HAP-1 (cell line): ENCODE measurements around the gene TSPAN4.

Experiments used
- DNase-seq, 2 experiments: peaks; one replicate each; pipeline ENCODE4 v3.0.0-alpha.2; 2016 to 2020; ENCODE audit warnings: low spot score in 2 of 2
- H3K27me3 ChIP-seq: fragments of 250-450 bp; sonication (Bioruptor Pico); 2 replicates; pipeline ENCODE4 v1.5.1; 2020; ENCODE audit warnings: low read depth, mild to moderate bottlenecking, moderate library complexity
- H3K36me3 ChIP-seq: fragments of 250-450 bp; sonication (Bioruptor Pico); replicated peaks from 2 replicates; pipeline ENCODE4 v1.5.1; 2020; ENCODE audit warnings: mild to moderate bottlenecking
- H3K4me1 ChIP-seq: fragments of 250-450 bp; sonication (Bioruptor Pico); 2 replicates; pipeline ENCODE4 v1.5.1; 2020; ENCODE audit warnings: mild to moderate bottlenecking
- H3K4me3 ChIP-seq: fragments of 250-450 bp; sonication (Bioruptor Pico); 2 replicates; pipeline ENCODE4 v1.5.1; 2020; ENCODE audit warnings: mild to moderate bottlenecking, moderate library complexity
- H3K9me3 ChIP-seq: fragments of 250-450 bp; sonication (Bioruptor Pico); 2 replicates; pipeline ENCODE4 v1.5.1; 2020; ENCODE audit warnings: mild to moderate bottlenecking, moderate library complexity
- in situ Hi-C: fragments of 300-500 bp; cut with MboI; formaldehyde crosslinking; loops from 3 replicates; pipeline ENCODE4 v1.14.3; 2020; ENCODE audit warnings: low sequenced_read_pairs, inconsistent platforms, mixed read lengths

TSPAN4 gene

DNA sequence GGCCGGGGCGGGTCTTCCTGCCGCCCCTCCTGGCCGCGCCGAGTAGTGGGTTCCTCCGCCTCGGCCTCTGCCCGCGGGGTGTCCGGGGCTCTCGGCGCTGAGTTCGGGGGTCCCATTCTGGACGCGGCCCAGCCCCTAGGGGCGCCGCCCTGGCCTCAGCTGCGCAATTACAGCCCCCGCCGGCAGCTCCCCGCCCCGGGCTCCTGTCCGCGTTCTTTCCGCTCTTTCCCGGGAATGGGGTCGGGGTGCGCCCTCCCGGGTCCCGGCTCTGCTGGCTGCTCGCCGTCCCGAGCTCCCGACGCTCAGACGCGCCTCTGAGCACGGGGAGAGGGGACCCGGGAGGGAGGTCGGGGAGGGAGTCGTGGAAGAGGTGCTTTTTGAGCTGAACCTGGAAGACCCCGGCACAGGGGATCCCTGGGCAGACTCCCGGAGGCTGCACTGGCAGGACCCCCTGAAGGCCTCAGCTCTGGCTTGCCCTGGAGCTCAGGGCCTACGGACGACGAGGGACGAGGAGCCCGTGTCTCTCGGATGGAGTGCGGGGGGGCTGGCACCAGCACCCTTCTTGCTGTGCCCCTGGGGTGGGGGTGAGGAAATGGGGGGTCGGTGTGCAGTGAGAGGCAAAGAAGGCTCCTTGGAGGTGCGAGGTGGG is 558 bp downstream of the TSPAN4 start:
- Histone ChIP-seq H3K27me3 (no peaks in the 10 kb centered on the region), H3K4me3 (peak overlapping the region; percentile 89), H3K36me3 (peaks cover 37% of the 10 kb centered on the region), H3K9me3 (no peaks in the 10 kb centered on the region), H3K4me1 (peaks cover 14% of the 10 kb centered on the region)
- peak in 1 of 2 experiments; percentile 45 for DNase-seq
- in situ Hi-C loops, result no loop called here

- peak; percentile 79 to 89 for DNase-seq
- H3K36me3 ChIP-seq, result peaks cover 33% of the 10 kb centered on the region
- H3K27me3 ChIP-seq, result no peaks in the 10 kb centered on the region
- peaks cover 14% of the 10 kb centered on the region for H3K4me1 ChIP-seq
- H3K4me3 ChIP-seq, result peak overlapping the region; percentile 89
- H3K9me3 ChIP-seq, result no peaks in the 10 kb centered on the region
- in situ Hi-C loops, result no loop called here
Observed at GRCh38 chr11:843818-844692, 1.4 kb downstream of the TSPAN4 start.

- peak; percentile 76 to 91 for DNase-seq
- peaks cover 24% of the 10 kb centered on the region for H3K36me3 ChIP-seq
- H3K4me3 ChIP-seq, result peak overlapping the region; percentile 89
- in situ Hi-C loops, result no loop called here
- no peaks in the 10 kb centered on the region for H3K9me3 ChIP-seq
- H3K27me3 ChIP-seq, result no peaks in the 10 kb centered on the region
- H3K4me1 ChIP-seq, result peaks cover 14% of the 10 kb centered on the region
Observed at GRCh38 chr11:844693-845644, 2.3 kb downstream of the TSPAN4 start.

DNA sequence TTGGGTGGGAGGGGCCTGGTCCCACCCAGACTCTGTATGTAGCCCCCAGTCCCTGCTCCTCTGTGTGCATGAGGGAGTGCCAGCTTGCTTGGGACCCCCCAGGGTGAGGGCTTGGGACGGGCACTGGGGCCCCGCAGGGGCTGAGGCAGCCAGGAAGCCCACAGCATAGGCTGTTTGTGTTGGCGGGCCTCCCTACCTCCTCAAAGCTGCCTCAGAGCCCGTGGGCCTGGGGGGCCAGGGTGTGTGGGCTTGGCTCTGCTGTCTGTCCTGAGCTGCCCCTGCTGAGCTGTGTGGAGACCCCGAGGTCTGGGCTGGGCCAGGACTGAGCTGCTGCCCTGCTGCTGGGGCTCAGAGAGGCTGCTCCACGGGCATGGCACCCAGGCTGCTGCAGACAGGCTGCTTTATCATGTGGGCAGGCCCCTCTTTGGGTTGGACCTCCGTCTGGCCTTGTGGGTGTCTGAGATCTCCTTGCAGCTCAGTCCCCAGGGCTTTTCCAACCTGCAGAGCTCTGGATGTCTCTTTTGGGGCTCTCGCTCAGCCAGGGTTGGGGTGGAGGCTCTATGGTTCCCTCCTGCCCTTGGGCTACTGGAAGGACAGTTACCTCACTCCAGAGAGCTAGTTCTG is 3.3 kb downstream of the TSPAN4 start:
- Histone ChIP-seq H3K36me3 (peaks cover 14% of the 10 kb centered on the region), H3K27me3 (no peaks in the 10 kb centered on the region), H3K4me3 (no peak overlapping the region), H3K4me1 (peaks cover 11% of the 10 kb centered on the region), H3K9me3 (no peaks in the 10 kb centered on the region)
- in situ Hi-C loops, result no loop called here
- DNase-seq, result no peak

- Histone ChIP-seq H3K9me3 (no peaks in the 10 kb centered on the region), H3K27me3 (no peaks in the 10 kb centered on the region), H3K36me3 (peaks cover 9% of the 10 kb centered on the region), H3K4me1 (peaks cover 6% of the 10 kb centered on the region), H3K4me3 (no peak overlapping the region)
- in situ Hi-C loops, result no loop called here
- DNase-seq, result no peak
Observed at GRCh38 chr11:846496-847098, 3.9 kb downstream of the TSPAN4 start.

- Histone ChIP-seq H3K4me3 (no peak overlapping the region), H3K4me1 (peaks cover 6% of the 10 kb centered on the region), H3K36me3 (0 out of 2 replicates have a peak, but pooled peaks cover 3% of the 10 kb centered on the region), H3K9me3 (no peaks in the 10 kb centered on the region), H3K27me3 (no peaks in the 10 kb centered on the region)
- in situ Hi-C loops, result no loop called here
- no peak for DNase-seq
Observed at GRCh38 chr11:847876-848275, 5.2 kb downstream of the TSPAN4 start.

DNA sequence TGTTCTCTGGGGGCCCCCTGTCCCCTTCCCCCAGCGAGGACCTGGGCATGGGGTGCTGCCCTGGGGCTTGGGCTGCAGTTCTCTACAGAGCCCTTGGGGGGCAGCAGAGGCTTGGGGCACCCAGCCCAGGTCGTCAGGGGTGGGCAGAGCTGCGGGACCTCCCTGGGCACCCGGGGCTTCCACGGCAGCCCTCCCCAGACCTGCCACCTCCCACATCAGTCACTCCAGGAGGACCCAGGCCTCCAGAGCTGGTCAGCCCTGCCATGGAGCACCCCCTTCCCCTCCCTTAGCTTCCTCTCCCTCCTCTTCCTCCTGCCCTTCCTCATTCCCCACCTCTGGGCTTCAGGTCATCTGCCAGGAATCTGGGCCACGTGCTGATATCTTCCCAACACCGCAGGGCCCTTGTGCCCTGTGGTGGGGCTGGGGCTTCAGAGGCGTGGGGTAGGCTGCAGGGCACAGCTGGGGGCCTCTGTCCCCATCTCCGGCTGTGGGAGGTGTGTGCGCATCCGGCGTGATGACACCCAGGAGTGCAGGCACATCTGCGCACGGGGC is 5.8 kb downstream of the TSPAN4 start:
- peak in 1 of 2 experiments; percentile 70 for DNase-seq
- H3K4me3 ChIP-seq, result no peak overlapping the region
- H3K4me1 ChIP-seq, result peaks cover 6% of the 10 kb centered on the region
- no peaks in the 10 kb centered on the region for H3K27me3 ChIP-seq
- 0 out of 2 replicates have a peak, but pooled peaks cover 3% of the 10 kb centered on the region for H3K36me3 ChIP-seq
- in situ Hi-C loops, result no loop called here
- no peaks in the 10 kb centered on the region for H3K9me3 ChIP-seq

DNA sequence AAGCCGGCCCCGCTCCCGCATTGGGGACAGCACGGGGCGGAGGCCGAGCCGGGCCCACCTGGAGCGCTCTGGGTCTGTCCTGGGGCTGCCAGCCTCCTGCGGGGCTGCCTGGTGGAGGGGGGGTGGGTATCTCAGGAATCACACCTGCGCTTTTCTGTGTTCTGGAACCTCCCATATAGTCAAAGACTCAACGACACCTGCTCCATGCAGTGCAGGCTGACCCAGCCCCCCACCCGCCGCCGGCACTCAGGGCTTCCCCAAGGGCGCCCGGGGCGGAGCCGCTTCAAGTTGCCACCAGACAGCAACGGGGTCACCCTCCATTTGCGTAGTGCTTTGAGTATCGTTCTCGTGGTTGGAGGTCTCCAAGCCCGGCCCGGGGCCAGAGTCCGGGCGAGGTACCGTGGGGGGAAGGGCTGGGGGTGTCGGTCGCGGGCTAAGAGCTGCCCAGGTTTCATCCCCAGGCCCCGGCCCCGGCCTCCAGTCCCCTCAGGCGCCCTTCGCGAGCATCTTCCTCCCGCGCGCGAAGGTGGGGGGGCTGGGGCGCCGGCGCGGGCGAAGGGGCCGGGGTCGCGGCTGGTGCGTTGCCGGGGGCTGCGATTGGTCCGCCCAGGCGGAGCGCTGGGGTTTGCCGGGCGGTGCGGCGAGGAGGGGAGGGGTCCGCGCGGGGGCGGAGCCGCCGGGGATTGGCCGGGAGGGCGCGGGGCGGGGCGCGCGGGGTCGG is 6.6 kb downstream of the TSPAN4 start:
- no peak for DNase-seq
- no peaks in the 10 kb centered on the region for H3K9me3 ChIP-seq
- in situ Hi-C loops, result no loop called here
- H3K4me1 ChIP-seq, result peaks cover 4% of the 10 kb centered on the region
- no peaks in the 10 kb centered on the region for H3K27me3 ChIP-seq
- 0 out of 2 replicates have a peak, but pooled peaks cover 3% of the 10 kb centered on the region for H3K36me3 ChIP-seq
- no peak overlapping the region for H3K4me3 ChIP-seq

- H3K4me3 ChIP-seq, result no peak overlapping the region
Observed at GRCh38 chr11:849951-850774, 7.5 kb downstream of the TSPAN4 start.

DNA sequence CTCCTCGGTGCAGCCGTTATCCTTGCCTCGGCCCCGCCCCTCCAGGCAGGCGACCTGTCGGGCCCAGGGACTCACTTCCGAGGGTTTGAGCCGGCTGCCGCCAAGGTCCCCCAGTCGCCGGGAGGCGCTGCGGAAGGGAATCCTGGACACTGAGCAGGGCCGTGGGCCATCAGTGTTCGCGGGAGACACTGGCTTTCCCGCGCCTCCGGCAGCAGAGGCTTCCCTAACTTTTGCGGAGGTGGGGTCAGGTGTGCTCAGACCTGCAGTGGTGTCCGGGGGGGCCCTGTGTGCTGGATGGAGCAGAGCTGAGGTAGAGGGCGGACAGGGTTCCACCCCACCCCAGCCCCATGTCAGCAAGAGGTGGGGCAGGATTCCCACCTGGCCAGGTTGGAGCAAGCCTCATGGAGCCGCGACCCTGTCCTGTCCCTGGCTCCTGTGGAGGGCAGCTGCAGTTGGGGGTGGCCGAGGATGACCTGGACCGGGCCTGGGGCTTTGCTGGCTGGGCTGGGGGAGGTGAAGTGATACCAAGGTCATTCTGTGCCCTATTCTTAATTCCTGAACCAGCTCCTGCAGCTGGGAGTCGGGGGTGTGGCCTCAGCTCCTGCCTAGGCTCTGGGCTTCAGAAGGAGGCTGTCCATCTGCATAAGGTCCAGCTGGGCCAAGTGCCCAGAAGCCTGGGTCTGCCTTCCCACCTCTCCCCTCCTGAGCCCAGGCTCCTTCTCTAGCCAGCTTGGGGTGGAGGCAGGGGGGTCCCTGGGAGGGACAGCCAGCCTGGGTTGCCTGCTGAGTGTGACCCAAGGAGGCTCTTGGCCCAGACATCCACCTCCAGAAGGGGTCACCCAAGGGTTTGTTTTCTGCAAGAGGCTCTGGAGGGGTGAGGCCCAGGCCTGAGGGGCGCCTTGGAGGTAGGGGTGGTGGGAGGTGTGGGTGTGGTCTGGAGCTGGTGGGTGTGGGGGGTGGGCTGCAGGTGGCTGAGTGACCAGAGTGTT is 8.4 kb downstream of the TSPAN4 start:
- no peak overlapping the region for H3K4me3 ChIP-seq
- in situ Hi-C loops, result loop anchor here (10.0 kb wide), 1 partner anchor 204 kb away; no protein-coding TSS in a partner anchor
- DNase-seq, result no peak

More at GRCh38 chr11:849951-850774, 7.5 kb downstream of the TSPAN4 start:
- DNase-seq, result no peak
- Histone ChIP-seq H3K36me3 (0 out of 2 replicates have a peak, but pooled peaks cover 3% of the 10 kb centered on the region), H3K27me3 (no peaks in the 10 kb centered on the region), H3K4me1 (no peaks in the 10 kb centered on the region), H3K9me3 (no peaks in the 10 kb centered on the region)
- in situ Hi-C loops, result loop anchor here (10.0 kb wide), 1 partner anchor 205 kb away; no protein-coding TSS in a partner anchor

More for the DNA sequence above, 8.4 kb downstream of the TSPAN4 start:
- 0 out of 2 replicates have a peak, but pooled peaks cover 3% of the 10 kb centered on the region for H3K36me3 ChIP-seq
- H3K9me3 ChIP-seq, result no peaks in the 10 kb centered on the region
- no peaks in the 10 kb centered on the region for H3K27me3 ChIP-seq
- H3K4me1 ChIP-seq, result no peaks in the 10 kb centered on the region
